GM18868 (cell line): ENCODE data around the gene TIMM13.
"Not testable (repeated sequence)": the region's sequence is repeated elsewhere in the genome, so short reads cannot be mapped to it uniquely, and the experiment has no call there.

Source experiments
- ATAC-seq: cut with Tn5 transposase; IDR thresholded peaks from one replicate; pipeline ENCODE4 v1.9.1; 2021; ENCODE audit warnings: mild to moderate bottlenecking, moderate library complexity; ENCODE audit not compliant: unreplicated experiment

TIMM13 gene

GRCh38 chr19:2416321-2417097, 10.9 kb downstream of the TIMM13 start:
- ATAC-seq, result no peak

DNA sequence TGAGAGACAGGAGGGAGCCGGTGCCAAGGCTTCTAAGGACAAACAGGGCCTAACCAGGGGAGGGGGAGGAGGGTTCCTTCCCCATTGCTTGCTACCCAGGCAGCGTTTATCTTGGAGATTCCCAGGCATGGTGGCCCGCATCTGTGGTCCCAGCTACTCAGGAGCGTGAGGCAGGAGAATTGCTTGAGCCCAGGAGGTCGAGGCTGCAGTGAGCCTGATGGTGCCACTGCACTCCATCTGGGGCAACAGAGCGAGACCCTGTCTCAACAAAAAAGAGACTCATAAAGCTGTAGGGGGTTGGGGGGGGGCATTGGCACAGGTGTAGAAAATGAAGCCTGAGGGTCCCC, 11.4 kb downstream of the TIMM13 start:
- no peak for ATAC-seq

DNA sequence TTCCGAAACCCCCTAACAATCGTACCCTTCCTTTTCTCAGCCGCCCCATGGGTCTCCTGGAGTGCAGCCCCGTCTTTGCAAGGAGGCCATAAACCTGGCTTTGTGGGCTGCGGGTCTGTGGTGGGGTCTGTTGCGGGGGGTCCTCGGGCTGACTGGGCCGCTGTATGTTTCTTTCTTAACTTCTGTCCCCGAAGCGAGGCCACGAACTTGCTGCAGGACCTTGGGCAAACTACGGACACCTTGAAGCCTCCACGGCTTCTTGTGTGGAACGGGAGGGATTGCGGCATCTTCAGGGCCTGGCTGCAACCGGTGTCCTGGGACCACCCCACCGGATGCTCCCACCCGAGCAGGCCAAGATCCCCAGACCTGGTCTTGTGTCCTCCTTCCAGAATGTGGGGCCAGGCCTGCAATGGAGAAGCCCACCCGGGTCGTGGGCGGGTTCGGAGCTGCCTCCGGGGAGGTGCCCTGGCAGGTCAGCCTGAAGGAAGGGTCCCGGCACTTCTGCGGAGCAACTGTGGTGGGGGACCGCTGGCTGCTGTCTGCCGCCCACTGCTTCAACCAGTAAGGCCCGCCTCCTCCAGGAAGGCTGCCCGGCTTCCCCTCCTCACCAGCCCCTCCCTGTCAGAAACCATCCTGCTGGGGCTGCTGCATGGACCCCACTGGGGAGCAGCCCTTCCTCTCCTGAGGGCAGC, 12.0 kb downstream of the TIMM13 start:
- ATAC-seq, result no peak

- no peak for ATAC-seq
Observed at GRCh38 chr19:2413629-2414028, 13.8 kb downstream of the TIMM13 start.

GRCh38 chr19:2413159-2413558, 14.2 kb downstream of the TIMM13 start:
- ATAC-seq, result no peak

GRCh38 chr19:2412449-2412848, 14.9 kb downstream of the TIMM13 start:
- ATAC-seq, result no peak

- no peak for ATAC-seq
Observed at GRCh38 chr19:2411709-2412108, 15.7 kb downstream of the TIMM13 start.

- no peak for ATAC-seq
Observed at GRCh38 chr19:2410023-2410422, 17.4 kb downstream of the TIMM13 start.

GRCh38 chr19:2409352-2409912, 18.0 kb downstream of the TIMM13 start:
- ATAC-seq, result no peak

DNA sequence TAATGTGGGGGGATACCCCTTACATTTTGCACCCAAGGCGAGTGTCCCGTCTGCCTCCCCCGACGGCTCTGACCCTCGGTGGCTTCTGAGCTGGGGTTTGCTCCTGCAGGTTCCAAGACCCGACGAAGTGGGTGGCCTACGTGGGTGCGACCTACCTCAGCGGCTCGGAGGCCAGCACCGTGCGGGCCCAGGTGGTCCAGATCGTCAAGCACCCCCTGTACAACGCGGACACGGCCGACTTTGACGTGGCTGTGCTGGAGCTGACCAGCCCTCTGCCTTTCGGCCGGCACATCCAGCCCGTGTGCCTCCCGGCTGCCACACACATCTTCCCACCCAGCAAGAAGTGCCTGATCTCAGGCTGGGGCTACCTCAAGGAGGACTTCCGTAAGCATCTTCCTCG, 19.1 kb downstream of the TIMM13 start:
- ATAC-seq, result no peak

GRCh38 chr19:2399582-2399981, 27.8 kb downstream of the TIMM13 start:
- no peak for ATAC-seq

DNA sequence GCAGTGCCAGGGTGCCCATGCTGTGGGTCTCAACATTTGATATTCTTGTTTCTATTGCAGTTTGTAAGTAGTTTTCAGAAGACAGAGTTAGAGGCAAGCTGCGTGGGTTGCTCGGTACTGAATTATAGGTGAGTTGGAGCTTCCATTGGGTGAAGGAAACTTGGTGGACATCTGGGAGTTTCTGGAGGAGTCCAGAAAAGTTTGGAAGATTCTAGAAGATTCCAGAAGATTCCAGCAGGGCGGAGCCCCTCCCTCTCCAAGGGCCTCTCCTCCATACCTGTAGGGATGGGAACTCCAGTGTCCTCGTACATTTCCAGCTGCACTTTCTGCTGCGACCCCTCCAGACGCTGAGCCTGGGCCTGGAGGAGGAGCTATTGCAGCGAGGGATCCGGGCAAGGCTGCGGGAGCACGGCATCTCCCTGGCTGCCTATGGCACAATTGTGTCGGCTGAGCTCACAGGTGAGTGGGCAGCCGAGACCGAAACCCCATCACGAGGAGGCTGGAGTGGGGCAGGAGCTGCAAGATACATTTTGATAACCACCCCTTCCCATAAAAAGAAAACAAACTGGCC, 28.6 kb downstream of the TIMM13 start:
- no peak for ATAC-seq

DNA sequence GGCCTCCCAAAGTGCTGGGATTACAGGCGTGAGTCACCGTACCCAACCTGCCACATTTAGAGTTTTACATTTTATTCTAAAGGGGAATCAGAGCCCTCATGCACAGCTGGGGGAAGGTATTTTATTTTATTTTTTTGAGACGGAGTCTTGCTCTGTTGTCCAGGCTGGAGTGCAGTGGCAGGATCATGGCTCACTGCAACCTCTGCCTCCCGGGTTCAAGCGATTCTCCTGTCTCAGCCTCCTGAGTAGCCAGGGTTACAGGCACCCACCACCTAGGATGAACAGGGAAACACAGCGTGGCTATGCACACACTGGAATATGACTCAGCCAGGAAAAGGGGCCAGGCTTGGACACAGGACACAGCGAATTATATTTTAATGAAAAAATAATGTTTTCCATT, 30.2 kb downstream of the TIMM13 start:
- not testable (repeated sequence) for ATAC-seq

DNA sequence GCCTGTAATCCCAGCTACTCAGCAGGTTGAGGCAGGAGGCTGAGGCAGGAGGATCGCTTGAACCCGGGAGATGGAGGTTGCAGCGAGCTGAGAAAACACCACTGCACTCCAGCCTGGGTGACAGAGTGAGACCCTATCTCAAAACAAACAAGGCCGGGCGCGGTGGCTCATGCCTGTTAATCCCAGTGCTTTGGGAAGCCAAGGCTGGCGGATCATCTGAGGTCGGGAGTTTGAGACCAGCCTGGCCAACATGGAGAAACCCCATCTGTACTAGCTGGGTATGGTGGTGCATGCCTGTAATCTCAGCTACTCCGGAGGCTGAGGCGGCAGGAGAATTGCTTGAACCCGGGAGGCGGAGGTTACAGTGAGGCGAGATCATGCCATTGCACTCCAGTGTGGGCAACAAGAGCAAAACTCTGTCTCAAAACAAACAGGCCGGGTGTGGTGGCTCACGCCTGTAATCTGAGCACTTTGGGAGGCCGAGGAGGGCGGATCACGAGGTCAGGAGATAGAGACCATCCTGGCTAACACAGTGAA, 32.0 kb downstream of the TIMM13 start:
- not testable (repeated sequence) for ATAC-seq

DNA sequence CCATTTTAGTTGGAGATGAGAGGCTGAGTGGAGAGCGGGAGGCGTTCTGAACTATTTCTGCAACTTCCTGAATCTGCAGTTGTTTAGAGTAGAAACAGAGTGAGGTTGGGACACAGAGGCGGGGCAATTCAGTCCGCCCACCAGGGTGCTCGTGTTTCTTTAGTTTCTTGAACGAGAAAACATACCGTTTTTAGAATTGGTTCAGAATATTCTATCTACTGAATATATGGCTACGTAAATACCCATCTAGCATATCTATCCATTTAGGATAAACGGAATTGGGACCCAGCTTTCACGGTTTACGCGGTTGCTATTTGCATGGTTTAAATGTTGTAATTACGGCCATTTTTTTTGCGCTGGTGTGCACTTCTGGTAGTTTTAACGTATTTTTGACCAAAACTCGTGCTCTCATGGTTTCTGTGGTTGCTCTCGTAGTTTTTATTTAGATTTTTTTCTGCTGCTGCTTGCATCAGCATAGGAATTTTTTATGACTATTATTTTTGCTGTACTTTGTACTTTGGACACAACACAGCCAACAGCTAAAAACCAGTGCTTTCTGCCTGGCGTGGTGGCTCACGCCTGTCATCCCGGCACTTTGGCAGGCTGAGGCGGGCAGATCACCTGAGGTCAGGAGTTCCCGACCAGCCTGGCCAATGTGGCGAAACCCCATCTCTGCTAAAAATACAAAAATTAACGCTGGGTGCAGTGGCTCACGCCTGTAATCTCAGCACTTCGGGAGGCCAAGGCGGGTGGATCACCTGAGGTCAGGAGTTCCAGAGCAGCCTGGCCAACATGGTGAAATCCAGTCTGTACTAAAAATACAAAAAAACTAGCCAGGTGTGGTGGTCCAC, 32.7 kb downstream of the TIMM13 start:
- ATAC-seq, result no peak

DNA sequence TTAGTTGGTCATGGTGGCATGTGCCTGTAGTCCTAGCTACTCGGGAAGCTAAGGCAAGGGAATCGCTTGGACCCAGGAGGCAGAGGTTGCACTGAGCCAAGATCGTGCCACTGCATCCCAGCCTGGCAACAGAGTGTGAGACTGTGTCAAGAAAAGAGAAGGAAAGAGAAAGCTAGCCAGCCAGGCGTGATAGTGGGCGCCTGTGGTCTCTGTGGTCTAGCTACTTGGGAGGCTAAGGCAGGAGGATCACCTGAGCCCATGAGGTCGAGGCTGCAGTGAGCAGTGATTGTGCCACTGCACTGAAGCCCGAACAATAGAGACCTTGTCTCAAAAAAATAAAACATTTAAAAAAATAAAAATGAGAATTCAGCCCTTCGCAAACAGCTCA, 33.3 kb downstream of the TIMM13 start:
- ATAC-seq, result no peak

DNA sequence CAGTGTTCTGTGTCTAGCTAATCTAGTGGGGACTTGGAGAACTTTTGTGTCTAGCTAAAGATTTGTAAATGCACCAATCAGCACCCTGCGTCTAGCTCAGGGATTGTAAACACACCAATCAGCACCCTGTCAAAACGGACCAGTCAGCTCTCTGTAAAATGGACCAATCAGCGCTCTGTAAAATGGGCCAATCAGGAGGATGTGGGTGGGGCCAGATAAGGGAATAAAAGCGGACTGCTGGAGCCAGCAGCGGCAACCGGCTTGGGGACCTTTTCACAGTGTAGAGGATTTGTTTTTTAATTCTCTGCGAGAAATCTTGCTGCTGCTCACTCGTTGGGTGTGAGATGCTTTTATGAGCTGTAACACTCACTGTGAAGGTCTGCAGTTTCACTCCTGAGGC, 34.5 kb downstream of the TIMM13 start:
- ATAC-seq, result not testable (repeated sequence)

DNA sequence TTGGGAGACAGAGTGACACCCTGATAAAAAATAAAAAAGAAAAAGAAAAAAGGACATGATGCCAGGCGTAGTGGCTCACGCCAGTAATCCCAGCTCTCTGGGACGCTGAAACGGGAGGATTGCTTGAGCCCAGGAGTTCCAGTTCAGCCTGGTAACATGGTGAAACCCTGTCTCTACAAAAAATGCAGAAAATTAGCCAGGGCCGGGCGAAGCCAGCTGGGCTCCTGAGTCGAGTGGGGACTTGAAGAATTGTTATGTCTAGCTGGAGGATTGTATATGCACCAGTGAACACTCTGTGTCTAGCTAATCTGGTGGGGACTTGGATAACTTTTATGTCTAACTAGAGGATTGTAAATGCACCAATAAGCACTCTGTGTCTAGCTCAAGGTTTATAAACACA, 35.0 kb downstream of the TIMM13 start:
- ATAC-seq, result no peak

DNA sequence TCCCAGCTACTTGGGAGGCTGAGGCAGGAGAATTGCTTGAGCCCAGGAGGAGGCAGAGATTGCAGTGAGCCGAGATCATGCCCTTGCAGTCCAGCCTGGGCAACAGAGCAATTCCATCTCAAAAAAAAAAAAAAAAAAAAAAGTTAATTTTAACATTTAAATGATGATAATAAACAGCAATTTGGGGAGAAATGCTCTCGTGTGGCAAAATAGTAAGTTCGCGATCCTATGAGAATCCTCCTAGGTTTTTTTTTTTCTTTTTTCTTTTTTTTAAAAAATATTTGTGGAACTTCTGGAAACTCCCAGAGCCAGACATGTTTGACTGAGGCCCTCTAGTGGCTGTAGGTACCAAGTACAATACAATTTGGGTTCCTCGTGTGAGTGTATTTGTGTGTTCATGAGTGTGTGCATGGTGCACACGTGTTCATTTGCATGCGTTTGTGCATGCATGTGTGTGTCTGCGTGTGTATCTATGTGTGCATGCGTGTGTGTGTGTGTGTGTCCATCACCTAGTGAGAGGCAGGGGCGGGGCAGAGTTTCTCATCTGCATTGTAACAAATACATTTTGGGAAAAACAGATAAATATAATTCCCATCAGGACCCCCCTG, 36.2 kb downstream of the TIMM13 start:
- no peak for ATAC-seq

GRCh38 chr19:2389594-2389993, 37.8 kb downstream of the TIMM13 start:
- no peak for ATAC-seq
